Activated CD4-positive, alpha-beta T cell treated with anti-CD3 and anti-CD28 coated beads for 1 hour (primary cell): ENCODE results near the gene TIGAR.

Experiments
- DNase-seq: peaks from one replicate; pipeline ENCODE4 v3.0.0-alpha.2; 2020

TIGAR gene

DNA sequence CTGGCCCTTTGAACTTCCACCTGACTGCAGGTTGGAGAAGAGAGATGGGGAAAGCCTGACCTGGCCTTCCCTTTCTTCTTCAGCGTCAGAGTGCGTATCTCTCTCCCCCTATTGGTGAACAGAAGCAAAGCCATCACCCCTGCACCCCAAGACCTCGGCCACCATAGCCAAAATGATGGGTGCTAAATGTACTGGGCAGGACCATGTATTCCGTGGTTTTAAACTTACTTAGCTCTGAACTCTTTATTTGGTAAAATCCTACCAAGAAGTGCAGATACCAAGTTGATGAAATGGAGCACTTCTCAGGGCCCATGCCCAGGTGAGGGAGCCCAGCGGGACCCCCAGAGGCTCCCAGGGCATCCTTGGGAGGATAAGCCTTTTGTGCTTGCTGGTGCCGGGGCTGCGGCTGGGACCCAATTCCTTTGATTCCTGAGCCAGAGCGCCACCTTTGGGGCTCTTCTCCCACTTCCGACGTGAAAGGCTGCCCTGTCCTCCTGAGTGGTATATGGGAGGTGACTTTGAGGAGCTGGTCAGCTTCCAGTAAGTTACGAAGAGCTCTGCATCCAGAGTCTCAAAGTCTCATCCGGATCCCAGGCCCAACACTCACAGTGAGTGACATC lies 38.0 kb upstream of the TIGAR start:
- DNase-seq, result no peak

DNA sequence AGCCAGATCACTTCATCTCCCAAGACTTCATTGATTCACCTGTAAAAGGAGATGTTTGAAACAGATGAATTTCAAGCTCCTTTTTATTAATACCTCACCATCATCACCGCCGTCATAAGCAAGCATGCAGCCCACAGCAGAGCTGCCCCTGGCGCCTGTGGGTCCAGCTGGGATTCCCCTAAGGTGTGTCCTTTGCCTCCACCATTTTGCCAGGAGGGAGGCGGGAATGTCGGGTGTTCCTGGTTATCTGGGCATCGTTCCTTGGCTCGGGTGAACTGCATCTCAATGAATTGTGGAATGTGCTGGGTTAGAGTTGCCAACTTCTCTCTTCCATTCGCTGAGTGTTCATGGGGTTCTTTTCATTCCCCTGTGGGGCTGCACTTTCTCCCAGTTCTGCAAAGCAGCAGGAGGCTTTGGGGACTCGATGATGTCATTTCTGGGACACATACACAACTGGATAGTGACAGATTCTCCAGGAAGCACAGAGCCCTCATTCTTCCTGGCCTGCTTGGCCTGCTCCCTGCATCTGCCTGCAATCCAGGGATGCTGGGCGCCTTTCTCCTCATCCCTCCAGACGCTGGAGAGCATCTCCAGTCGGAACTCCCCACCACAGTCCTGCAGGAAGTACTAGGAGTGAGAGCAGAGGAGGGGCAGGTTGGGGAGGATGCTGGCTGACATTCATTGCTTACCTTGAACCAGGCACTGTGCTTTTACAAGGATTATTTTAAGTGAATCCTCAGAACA lies 37.3 kb upstream of the TIGAR start:
- DNase-seq, result no peak

DNA sequence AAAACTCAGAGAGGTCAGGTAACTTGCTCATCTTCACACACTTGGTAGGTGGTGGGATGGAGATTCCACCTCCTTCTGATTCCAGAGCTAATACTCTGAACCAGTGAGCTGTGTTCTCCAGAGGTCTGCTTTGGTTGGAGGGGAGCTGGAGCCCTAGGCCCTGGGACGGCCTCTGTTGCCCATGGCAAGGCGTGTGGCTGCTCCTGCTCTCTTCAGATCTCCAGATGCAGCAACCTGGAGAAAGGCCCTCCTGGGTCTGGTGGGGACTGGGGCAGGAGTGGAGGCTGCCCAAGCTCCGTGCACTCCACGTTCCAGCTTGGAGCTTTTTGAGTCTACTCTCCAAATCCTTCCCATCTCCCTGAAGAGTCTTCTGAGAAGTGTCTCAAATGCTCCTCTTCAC lies 36.7 kb upstream of the TIGAR start:
- no peak for DNase-seq

DNA sequence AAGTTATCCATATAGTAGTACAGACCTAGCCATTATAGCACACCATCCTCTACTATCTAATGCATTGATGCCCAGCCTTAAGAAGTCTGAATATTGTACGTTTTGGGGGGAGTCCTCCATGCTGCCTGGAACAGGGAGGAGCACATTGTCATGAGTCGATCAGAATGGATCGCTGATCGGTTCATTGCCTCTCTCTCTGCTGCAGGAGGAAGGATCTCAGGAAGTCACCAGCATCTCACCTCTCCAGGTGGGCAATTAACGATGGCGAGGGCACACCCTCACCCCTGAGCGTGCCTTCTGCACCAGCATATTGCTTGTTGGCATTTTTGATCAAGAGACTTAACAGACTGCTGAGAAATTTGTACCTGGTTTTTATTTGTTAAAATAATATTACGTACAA lies 35.9 kb upstream of the TIGAR start:
- no peak for DNase-seq

DNA sequence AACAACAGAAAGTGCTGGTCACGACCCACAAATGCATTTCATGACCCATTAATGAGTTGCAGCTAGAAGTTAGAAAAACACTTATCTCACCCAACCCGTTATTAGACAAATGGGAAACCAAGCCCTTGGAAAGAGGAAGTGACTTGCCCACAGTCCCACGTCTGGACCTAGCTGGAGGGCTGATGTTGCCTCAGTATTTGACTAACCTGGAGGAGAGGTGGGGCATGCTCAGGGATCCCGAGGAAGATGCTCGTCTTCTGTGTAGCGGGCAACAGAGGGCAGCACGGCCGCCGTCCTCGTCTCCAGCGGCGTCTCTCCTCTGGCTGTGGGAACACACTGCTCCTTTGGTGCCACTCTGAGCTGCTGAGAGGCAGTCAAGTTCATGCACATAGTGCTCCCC lies 34.8 kb upstream of the TIGAR start:
- no peak for DNase-seq

DNA sequence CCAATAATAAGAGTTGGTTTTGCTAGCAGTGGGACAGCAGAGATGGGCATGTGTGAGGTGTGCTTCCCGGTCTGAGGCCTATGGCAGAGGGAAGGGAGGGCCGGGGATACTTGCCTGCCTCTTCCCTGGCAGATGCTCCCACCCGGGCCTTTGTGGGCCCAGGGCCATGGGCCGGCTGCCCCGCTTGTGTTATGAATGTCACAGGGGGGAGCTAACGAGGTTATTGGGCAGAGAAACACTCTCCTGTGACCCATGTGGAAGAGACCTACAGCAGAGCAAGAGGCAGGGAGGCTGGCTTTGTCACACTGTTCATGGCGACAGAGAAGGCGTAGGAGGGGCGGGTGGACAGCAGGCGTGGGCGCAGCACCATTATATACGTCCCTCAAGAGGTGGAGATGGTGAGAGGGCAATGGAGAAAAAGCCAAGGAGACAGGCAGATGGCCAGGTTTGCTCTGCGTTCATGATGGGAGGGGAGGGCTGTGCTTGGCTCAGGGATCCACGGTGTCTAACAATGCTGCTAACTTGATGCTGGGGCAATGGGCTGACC lies 34.2 kb upstream of the TIGAR start:
- DNase-seq, result no peak

DNA sequence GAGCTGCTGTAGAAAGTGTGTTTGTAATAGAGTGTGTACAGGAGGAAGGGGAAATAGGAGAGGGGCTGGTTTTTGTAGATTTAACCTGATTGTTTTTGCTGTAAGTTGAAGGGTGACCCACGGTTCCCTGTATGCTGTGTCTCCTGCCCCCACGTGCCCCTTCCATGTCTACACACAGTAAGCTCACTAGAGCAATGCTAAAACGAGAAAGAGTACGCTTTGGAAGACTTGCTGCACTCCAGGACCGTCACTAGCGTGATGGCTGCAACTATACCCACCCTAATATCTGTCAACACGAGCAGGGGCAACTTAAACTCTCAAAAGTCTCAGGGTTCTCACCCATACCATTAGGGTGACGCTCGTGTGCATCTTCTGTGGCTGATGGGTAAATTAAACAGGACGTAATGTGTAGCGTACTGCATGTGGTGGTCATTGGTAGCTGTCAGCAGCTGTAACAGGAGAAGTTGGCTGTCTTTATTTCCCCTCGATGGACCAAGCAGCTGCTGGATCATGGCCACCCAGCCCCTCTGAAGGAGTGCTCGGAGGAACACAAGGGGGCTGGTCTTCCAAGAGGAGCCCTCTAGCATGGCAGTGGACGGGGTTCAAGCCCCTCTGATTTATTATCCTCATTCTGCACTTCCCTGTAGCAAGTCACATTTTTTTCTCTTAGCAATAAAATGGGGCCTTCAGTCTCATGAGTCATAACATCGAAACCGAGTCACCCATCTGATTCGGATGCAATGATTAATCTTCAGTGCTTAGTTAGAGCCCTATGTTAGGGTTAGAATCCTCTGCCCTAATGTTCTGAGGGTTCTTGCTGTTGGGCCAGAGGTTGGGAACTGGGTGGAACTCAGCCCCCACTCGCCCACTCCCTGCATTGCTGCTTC lies 33.4 kb upstream of the TIGAR start:
- no peak for DNase-seq

DNA sequence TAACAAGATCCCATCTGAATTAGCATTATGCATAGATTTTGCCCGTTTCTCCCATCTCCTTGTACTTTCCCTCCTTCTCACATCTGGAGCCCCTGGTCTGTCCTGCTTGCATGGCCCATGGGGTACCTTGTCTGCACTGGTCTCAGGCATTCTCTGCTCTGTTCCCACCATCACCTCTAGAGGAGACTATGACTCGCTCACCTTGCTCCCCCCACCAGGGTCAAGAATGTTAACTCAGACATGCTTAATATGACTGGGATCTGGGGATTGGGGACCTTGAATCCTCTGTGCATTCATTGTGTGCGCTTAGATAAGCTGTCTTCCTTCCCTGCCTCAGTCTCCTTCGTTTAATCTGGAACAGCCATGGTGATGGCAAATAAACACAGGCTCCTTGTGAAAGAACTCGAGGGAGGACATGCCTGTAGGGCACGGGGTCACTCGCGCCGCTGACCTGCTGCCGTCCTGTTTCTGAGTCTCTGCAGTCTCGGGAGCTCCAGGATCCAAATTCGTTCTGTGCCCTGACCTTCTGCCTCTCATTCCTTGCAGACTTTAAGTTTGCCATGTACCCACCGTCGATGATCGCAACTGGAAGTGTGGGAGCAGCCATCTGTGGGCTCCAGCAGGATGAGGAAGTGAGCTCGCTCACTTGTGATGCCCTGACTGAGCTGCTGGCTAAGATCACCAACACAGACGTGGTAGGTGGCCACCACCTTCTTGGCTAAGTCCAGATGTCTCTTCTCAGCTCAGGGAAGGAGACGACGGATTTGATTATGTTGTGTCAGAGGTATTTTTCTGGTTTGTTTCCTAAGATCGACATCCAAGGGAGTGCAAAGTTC lies 32.5 kb upstream of the TIGAR start:
- no peak for DNase-seq

DNA sequence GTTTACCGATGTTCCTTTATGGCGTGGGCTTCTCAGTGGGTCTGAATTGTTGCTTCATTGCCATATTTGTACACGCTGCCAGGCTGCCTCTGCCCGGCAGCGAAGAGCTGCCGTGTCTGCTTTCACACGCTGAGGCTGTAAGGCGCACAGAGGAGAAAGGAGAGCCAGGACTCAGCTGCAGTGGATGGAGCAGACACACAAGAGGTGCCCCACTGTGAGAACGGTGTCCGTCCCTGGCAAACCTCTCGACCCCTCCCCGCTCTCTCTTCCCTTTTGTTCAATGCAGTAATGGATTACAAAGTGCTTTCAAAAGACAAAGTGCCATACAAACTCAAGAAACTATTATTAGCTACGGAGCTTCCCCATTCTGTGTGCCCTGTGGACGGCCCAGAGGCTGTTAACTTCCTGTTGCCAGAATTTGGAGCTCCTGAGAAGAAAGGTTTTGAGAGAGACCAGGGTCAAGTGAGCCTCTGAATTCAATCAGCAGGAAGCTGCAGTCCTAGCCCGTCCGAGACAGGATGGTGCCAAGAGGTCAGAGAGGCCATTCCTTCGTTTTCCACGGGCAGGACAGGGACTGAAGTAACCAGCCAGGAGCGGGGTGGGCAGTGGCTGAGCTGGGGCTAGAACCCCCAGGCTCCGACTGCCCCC lies 31.7 kb upstream of the TIGAR start:
- DNase-seq, result no peak

DNA sequence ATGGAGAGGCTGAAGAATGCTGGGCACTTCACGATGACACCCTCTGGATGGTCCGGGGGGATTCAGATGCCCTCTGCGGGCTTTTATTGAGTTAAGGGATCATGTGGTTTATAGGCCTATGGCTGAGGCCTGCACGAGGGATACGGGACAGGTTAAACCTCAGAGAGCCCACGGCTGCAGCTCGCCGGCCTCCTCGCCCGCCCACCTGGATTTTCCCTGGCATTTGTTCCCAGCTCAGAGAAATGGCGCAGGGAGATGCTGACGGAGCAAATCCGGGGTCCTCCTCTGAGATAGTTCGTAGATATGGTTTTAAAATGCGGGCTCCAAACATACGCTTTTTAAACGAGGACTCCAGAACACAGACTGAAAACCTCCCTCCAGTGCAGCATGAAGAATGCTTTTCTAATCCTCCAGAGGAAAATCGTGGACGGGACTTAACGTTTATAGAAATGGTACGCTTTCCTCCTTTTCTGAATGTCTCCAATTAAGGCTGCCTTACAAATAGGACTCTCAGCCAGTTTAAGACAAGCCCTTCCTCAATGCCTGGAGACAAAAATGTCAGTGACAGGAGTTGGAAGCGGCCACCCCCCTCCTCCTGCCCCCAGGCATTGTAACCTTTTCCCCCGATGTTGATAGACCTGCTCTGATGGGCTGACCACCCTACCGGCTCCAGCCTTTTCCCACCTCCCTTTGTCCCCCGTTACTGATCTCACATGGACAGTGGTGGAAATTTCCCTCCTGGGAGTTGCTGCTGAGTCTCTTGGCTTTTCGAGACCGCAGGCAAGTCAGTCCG lies 30.8 kb upstream of the TIGAR start:
- no peak for DNase-seq

DNA sequence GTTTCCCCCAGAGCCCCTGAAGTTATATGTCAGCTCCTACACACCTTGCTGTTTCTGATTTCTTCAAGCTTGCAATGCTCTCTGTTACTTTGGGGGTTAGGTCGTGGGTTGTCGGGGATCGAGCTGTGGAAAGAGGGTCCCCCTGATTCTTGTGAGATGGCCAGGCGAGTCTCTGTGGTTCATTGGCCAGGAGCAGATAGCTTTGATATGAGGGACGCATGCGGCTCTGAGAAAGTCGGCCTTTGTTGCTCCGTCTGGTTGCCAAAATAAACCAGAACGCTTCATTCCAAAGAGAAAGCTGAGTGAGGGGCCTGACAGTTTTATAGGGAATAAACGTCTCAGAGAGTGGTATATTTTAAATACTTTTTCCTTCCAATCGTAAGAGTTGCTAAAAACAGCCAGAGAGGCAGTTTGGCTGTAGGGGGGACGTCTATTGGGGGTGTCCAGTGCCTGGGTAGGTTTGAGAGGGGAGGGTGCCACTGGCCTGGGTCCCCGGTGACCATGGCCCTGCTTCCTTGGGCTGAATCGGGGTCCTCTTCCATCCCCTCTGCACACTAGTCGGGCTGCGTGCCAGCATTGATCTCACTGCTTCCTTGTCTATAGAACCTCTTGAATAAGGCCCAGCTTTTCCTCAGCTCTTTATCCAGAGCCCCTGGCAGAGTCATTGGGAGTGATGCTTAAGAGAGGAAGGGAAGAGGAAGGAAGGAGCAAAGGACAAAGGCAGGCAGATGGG lies 28.5 kb upstream of the TIGAR start:
- no peak for DNase-seq

DNA sequence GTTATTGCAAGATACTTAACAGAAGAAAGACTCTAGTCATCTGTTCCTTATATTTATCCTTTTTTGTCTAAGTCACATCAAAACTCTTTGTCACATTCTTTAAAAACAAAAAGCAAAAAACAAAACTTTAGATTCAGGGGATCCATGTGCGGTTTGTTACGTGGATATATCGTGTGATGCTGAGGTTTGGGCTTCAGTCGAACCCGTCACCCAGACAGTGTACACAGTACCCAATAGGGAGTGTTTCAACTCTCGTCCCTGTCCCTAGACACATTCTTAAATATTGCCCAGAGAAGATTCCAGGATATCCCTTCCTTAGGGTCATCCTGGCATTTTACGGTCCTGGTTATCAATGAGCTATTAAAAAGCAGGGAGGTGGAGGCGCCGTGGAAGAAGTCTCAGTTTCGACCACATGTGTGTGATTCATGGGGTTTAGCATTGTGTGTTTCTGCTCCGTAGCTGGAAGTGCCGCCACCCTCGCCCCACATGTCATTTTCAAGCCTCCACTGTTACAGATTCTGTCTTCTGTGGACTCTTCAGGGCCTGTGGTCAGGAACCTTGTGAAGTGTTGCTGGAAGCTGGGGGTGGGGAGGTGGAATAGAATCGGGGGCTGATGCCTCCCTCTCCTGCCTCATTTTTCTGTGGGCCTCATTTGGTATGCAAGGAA lies 27.6 kb upstream of the TIGAR start:
- DNase-seq, result no peak

DNA sequence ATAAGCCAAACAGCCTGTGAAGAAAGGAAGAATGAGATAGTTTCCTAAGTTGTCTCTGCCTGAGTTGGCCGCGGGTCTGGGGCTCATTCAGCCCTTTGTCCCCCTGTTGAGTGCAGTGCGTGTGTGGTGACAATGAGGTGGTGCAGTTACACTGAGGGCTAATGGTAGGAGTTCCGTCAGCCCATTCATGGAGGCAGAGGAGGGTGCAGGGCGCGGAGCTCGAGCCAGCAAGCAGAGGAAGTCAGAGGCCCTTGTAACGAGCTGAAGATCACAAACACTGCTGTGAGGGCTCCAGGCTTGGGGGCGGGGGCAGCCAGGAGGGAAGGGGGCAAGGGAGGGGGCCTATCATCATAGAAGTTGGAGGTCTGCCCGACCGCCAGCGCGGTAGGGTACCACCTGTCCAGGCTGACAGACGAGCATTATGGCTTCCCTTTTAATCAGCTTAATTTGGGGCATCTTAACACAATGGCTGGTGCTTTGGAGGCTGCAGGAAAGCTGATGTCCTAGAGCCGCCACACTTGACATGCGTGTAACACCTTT lies 27.0 kb upstream of the TIGAR start:
- no peak for DNase-seq

DNA sequence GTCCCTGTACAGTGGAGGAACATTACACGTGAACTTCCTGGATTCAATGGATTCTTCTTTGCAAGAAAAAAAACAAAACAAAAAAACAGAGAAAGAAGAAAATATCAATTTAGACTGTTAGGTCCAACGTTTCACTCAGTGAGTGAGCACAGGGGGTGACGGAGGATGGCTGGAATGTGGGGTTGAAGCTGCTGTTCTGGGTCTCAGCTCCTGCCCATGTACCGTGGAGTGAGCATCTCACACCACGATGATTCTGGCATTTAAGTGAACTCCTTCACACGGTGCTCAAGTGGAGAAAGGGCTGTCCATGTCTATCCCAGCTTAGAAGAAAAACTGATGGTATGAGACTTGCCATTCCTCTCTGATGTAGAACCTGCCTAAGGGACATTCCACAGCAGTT lies 24.3 kb upstream of the TIGAR start:
- no peak for DNase-seq

DNA sequence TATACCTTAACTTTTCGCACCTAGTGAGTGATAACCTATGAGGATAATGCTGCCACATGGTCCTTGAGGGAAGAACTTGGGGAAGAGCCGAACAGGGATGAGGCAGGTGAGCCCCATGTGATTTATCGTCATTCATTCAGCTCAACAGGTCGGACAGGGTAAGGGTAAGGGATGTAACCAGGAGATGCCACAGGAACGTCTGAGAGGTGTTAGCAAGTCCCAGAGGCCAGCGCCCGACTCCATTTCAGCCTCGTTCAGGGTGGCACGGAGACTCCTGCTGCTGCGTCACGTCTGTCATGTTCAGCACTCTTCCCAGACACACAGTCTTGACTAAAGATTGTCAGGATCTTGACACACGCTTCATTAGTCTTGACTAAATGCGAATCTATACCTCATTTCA lies 23.4 kb upstream of the TIGAR start:
- DNase-seq, result no peak

DNA sequence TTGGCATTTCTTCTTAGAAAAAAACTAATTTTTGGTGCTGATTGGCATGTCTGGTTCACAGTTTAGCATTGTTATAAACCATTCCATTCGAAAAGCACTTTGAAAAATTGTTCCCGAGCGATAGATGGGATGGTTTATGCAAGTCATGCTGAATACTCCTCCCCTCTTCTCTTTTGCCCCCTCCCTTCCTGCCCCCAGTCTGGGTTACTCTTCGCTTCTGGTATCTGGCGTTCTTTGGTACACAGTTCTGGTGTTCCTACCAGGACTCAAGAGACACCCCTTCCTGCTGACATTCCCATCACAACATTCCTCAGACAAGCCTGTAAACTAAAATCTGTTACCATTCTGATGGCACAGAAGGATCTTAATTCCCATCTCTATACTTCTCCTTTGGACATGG lies 20.1 kb upstream of the TIGAR start:
- no peak for DNase-seq

DNA sequence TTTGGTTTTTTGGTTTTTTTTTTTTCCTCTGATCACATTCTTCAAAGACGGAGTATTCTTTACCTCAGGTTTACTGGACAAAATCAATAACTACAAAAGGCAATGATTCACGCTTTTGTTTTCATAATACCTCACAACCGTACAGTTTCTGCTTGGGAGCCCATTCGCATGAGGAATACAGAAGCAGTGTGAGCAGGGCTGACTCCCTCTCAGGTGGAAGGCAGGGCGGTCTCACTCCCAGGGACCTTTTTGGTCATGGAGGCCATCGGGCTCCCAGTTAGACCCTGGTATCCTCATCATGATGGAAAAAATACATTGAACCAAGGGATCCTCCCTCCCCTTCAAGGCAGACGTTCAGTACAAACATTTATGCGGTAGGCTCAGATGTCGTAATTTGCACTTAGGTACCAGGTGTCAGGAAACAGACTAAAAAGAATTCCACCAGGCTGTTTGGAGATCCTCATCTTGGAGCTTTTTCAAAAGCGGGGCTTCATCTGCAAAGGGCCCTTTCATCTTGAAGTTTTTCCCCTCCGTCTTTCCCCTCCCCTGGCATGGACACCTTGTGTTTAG lies 19.0 kb upstream of the TIGAR start:
- DNase-seq, result no peak

DNA sequence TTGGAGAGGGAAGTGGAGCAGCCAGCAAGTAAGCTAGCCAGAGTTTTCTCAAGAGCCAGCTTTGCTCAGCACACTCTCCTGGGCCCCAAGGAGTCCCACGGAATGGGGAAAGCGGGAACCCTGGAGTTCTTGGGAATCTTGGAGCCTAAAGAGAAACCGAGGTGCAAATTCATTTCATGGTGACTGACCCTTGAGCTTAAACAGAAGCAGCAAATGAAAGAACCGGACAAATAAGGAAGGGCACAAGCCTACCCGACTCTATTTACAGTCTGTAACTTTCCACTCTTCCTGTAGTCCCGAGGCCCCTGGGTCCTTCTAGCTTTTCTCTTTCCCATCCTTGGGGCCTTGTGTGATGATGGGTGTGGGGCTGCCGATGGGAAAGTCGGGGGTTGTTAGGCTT lies 18.1 kb upstream of the TIGAR start:
- DNase-seq, result no peak

DNA sequence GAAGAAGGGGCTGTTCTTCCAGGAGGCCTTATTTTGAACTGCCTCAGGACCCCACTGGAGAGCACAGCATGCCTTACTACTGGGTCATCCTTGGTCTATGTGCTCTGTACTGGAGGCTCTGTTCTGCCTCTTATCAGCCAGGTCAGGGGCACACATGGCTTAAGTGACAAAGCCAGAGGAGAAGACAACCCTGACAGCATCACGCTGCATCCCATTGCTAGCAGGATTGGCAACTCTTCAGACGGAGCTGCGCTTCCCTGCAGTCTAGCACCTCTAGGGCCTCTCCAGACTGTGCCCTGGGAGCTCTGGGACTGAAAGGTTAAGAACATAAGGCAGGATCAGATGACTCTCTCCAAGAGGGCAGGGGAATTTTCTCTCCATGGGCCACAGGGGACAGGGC lies 17.3 kb upstream of the TIGAR start:
- no peak for DNase-seq
